ENCODE data around the gene ACSL4.
"Not testable (repeated sequence)": the region's sequence is repeated elsewhere in the genome, so short reads cannot be mapped to it uniquely, and the experiment has no call there.

Gene ACSL4

GRCh38 chrX:109753256-109753655, 20.2 kb upstream of the ACSL4 start:
- no peak for DNase-seq (ENCODE audit: extremely low read depth, insufficient read length)
- no peak overlapping the region for H3K4me3 ChIP-seq (replicated peaks; ENCODE audit: low read depth, low read length)
- no peak for TF ChIP-seq CTCF (IDR thresholded peaks at IDR 0.05; ENCODE audit: insufficient read depth, low read length, poor library complexity, severe bottlenecking)
- no peaks in the 10 kb centered on the region for H3K36me3 ChIP-seq (ENCODE audit: control insufficient read depth, insufficient read depth, low read length)
- H3K27me3 ChIP-seq (replicated peaks; ENCODE audit: control insufficient read depth, insufficient read depth, low read length), result no peaks in the 10 kb centered on the region

- Histone ChIP-seq H3K27me3 (replicated peaks; ENCODE audit: control insufficient read depth, insufficient read depth, low read length) (no peaks in the 10 kb centered on the region), H3K36me3 (ENCODE audit: control insufficient read depth, insufficient read depth, low read length) (no peaks in the 10 kb centered on the region)
- no peak for TF ChIP-seq CTCF (IDR thresholded peaks at IDR 0.05; ENCODE audit: insufficient read depth, low read length, poor library complexity, severe bottlenecking)
These were observed 18.6 kb upstream of the ACSL4 start for GRCh38 chrX:109751698-109752097.

GRCh38 chrX:109749207-109749606, 16.1 kb upstream of the ACSL4 start:
- no peaks in the 10 kb centered on the region for H3K36me3 ChIP-seq (ENCODE audit: control insufficient read depth, insufficient read depth, low read length)
- no peaks in the 10 kb centered on the region for H3K27me3 ChIP-seq (replicated peaks; ENCODE audit: control insufficient read depth, insufficient read depth, low read length)
- TF ChIP-seq CTCF (IDR thresholded peaks at IDR 0.05; ENCODE audit: insufficient read depth, low read length, poor library complexity, severe bottlenecking), result no peak
- no peak for DNase-seq (ENCODE audit: extremely low read depth, insufficient read length)
- H3K4me3 ChIP-seq (replicated peaks; ENCODE audit: low read depth, low read length), result no peak overlapping the region

More at GRCh38 chrX:109751698-109752097, 18.6 kb upstream of the ACSL4 start:
- no peak for DNase-seq (ENCODE audit: extremely low read depth, insufficient read length)
- no peak overlapping the region for H3K4me3 ChIP-seq (replicated peaks; ENCODE audit: low read depth, low read length)

- TF ChIP-seq CTCF (IDR thresholded peaks at IDR 0.05; ENCODE audit: insufficient read depth, low read length, poor library complexity, severe bottlenecking), result no peak
- DNase-seq (ENCODE audit: extremely low read depth, insufficient read length), result no peak
- Histone ChIP-seq H3K27me3 (replicated peaks; ENCODE audit: control insufficient read depth, insufficient read depth, low read length) (no peaks in the 10 kb centered on the region), H3K4me3 (replicated peaks; ENCODE audit: low read depth, low read length) (no peak overlapping the region), H3K36me3 (ENCODE audit: control insufficient read depth, insufficient read depth, low read length) (no peaks in the 10 kb centered on the region)
These were observed 14.6 kb upstream of the ACSL4 start for GRCh38 chrX:109747681-109748080.

GRCh38 chrX:109742722-109743121, 9.7 kb upstream of the ACSL4 start:
- DNase-seq (ENCODE audit: extremely low read depth, insufficient read length), result no peak
- H3K27me3 ChIP-seq (replicated peaks; ENCODE audit: control insufficient read depth, insufficient read depth, low read length), result no peaks in the 10 kb centered on the region
- no peak for TF ChIP-seq CTCF (IDR thresholded peaks at IDR 0.05; ENCODE audit: insufficient read depth, low read length, poor library complexity, severe bottlenecking)

GRCh38 chrX:109740896-109741295, 7.8 kb upstream of the ACSL4 start:
- H3K27me3 ChIP-seq (replicated peaks; ENCODE audit: control insufficient read depth, insufficient read depth, low read length); DNase-seq (ENCODE audit: extremely low read depth, insufficient read length); H3K36me3 ChIP-seq (ENCODE audit: control insufficient read depth, insufficient read depth, low read length): not testable (repeated sequence)

More at GRCh38 chrX:109742722-109743121, 9.7 kb upstream of the ACSL4 start:
- Histone ChIP-seq H3K4me3 (replicated peaks; ENCODE audit: low read depth, low read length) (no peak overlapping the region), H3K36me3 (ENCODE audit: control insufficient read depth, insufficient read depth, low read length) (no peaks in the 10 kb centered on the region)

More at GRCh38 chrX:109740896-109741295, 7.8 kb upstream of the ACSL4 start:
- H3K4me3 ChIP-seq (replicated peaks; ENCODE audit: low read depth, low read length), result not testable (repeated sequence)

Measured in GM06990 (cell line).